GM10847 (cell line): ENCODE data around the gene BCO2.

ENCODE experiments used
- POLR2A ChIP-seq: IDR thresholded peaks from 2 replicates; pipeline ENCODE4 v1.6.1; 2011; ENCODE audit not compliant: insufficient read length; ENCODE audit errors: extremely low read depth

BCO2 gene

GRCh38 chr11:112255067-112255720 is 79.9 kb downstream of the BCO2 start:
- no peak for TF ChIP-seq POLR2A

- no peak for TF ChIP-seq POLR2A
Measured at GRCh38 chr11:112260490-112260889, 85.2 kb downstream of the BCO2 start, which contains the start of gene PLET1. Gene PLET1, minus strand, starts transcription at chr11:112260860. Its CDS starts 271 bp downstream, at chr11:112260589.

DNA sequence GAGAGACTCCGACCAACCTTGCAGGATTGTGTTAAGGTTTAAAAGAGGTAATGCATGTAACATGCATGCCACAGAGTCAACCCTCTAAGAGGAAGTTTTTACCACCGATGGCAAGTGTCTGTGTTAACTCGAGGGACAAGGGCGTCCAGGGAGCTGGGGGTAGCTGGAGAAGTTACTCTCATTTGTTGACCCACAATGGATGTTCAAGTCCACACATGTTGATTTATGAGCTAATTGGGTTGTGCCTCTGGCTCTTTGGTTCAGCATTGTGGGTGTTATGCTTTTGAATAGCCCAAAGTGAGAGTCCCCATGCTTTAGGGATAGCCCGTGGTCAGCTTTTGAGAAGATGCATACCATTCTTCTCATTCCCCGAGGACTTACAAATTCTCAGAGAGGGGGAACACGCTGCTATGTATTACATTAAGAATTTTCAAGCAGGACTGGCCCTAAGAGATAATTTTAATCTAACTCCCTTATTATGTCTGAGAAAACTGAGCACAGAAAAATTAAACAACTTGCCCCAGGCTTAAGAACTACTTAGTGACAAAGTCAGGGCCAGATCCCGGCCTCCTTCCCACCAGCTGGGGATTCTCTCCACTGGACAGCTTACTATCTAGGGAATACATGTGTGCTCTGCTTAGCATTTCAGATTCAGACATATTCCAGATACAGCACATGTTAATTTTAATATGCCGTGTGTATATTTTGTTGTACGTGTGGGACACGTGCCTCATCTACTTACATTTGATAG is 90.5 kb downstream of the BCO2 start:
- no peak for TF ChIP-seq POLR2A

DNA sequence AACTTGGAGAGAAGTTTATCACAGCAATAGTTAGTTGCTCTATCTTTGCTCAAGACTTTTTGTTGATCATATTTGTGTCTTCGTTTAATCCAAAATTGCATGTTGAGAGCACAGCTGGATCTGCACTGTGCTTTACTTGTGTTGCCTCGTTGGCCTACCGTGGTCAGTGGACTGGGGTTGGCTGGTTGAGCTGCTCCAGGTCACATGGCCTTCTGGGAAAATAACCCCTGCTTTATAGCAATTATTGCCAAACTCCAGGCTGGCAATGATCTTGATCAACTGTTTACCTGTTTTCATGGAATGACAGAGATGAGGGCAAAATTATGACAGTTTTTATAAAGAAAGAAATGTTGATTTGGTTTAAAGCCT is 91.1 kb downstream of the BCO2 start:
- TF ChIP-seq POLR2A = no peak

DNA sequence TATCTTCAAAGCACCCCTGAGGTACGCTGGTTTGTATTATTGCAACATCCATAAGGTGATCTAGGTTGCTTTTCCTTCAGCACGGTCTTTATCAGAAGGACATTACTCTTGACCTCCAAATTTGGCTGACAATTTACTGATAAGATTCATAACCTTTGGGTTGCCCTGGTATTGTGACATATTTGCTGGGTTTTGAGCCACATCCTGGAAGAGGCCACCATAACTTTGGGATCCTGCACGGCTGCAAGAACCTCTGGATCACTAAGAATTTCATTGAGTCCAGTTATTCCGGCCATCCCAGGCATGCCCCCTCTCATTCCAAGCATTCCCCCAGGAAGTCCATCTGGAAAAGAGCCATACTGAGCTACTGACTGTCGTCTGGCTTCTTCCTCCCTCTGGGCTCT is 91.9 kb downstream of the BCO2 start:
- no peak for TF ChIP-seq POLR2A

- TF ChIP-seq POLR2A = no peak
Measured at GRCh38 chr11:112268406-112268805, 93.1 kb downstream of the BCO2 start.
